Activated naive CD4-positive, alpha-beta T cell treated with anti-CD3 and anti-CD28 coated beads, Interleukin-2, amount 50 U/mL, for 72 hours (primary cell): ENCODE data around the gene PTPN9. TPM values are rescaled to one million over a fixed set of nuclear protein-coding genes. Genes with fewer than 3 reads are reported as not detected.
"Not testable (repeated sequence)": the region's sequence is repeated elsewhere in the genome, so short reads cannot be mapped to it uniquely, and the experiment has no call there.

ENCODE experiments used
- ATAC-seq, 2 donors: fragments of 150-1000 bp; cut with Tn5 transposase; 2 replicates each; pipeline ENCODE4 v1.10.0; 2021; ENCODE audit warnings: mild to moderate bottlenecking in 2 of 2, moderate library complexity in 2 of 2
- DNase-seq, 2 donors: peaks; one replicate each; pipeline ENCODE4 v3.0.0; 2021 to 2022; ENCODE audit warnings: low spot score in 2 of 2
- H3K27ac Mint-ChIP-seq, 2 donors: one replicate each; pipeline ENCODE4 v1.8.0; 2022; ENCODE audit warnings: mild to moderate bottlenecking in 2 of 2, mixed read lengths in 2 of 2
- H3K36me3 Mint-ChIP-seq, 2 donors: one replicate each; pipeline ENCODE4 v1.8.0; 2022; ENCODE audit warnings: mixed read lengths in 2 of 2
- H3K9me3 Mint-ChIP-seq, 2 donors: one replicate each; pipeline ENCODE4 v1.8.0; 2022; ENCODE audit warnings: mixed read lengths in 2 of 2
- total RNA-seq, 2 donors: library from RNA; stranded (reverse); gene quantifications; one replicate each; pipeline ENCODE4 v1.2.3, GENCODE V29; 2022

Gene PTPN9
- total RNA-seq, 2 donors from 2014 or later: 11.6 to 14.4 TPM

DNA sequence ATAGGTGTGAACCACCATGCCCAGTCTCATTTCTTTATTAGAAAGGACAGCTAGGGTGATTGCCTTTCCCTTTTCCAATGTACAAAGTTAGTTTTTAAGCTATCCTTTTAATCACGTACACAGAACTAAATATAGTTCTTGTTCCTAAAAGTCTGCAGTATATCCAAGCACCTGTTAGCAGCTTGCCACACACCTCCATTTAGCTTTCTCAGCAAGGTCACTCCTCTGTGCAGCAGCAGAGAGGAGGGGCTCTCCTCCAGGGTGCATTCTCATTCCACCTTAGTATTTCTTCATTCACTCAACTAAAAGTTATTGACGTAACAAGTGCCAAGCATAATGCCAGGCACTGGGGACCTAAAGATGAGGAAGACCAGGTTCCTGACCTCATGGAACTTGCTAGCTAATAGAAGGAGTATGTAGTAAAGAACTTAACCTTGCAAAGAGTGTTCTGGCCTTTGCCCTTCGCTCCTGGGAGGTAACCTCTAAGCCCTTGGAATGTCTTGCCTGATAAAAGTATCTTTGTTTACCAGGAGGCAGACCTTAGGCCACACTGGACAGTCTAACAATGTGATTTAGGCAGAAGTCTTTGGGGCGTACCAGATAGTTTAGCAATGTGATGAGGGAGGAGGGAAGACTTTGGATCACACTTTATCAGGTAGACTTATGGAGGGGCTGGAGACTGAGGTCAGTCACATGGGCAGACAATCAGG lies 12.7 kb upstream of the PTPN9 start:
- DNase-seq (no peak), ATAC-seq (no peak)
- peak overlapping the region in 1 of 2 donors; percentile 5 for H3K27ac Mint-ChIP-seq
- no peaks in the 10 kb centered on the region for H3K9me3 Mint-ChIP-seq
- peaks cover 7 to 12% of the 10 kb centered on the region in 2 donors for H3K36me3 Mint-ChIP-seq

DNA sequence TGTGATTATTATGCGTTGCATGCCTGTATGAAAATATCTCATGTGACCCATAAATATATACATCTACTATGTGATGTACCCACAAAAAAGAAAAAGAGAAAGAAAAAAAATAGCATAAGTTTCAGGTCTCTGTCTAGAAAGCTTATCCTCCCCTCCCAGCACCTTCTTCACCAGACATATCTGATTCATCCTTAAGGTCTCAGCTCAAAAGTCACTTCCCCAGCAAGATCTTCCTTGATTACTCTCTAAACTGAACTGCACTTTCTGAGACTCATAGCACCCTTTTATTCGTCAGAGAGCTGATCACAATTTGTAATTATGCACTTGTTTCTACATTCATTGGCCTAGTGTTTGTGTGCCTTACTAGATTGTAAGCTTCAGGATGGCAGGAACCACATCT lies 11.1 kb upstream of the PTPN9 start:
- Mint-ChIP-seq H3K36me3 (peaks cover 7 to 11% of the 10 kb centered on the region in 2 donors), H3K27ac (peak overlapping the region in 1 of 2 donors; percentile 5), H3K9me3 (no peaks in the 10 kb centered on the region)
- ATAC-seq (peak; percentile 81 to 83), DNase-seq (no peak)

DNA sequence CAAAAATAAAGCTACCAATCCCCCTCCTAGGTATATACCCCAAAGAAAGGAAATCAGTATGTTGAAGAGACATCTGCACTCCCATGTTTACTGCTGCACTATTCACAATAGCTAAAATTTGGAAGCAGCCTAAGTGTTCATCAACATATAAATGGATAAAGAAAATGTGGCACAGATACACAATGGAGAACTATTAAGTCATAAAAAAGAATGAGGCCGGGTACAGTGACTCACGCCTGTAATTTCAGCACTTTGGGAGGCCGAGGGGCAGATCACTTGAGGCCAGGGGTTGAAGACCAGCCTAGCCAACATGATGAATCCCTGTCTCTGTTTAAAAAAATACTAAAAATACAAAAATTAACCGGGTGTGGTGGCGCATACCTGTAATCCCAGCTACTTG lies 10.0 kb upstream of the PTPN9 start:
- H3K9me3 Mint-ChIP-seq: no peaks in the 10 kb centered on the region
- no peak overlapping the region for H3K27ac Mint-ChIP-seq
- peaks cover 7 to 11% of the 10 kb centered on the region in 2 donors for H3K36me3 Mint-ChIP-seq
- ATAC-seq (no peak), DNase-seq (no peak)

- ATAC-seq: not testable (repeated sequence)
- H3K36me3 Mint-ChIP-seq: peaks cover 7 to 11% of the 10 kb centered on the region in 2 donors
These were observed 7.3 kb upstream of the PTPN9 start for GRCh38 chr15:75586422-75586821.

DNA sequence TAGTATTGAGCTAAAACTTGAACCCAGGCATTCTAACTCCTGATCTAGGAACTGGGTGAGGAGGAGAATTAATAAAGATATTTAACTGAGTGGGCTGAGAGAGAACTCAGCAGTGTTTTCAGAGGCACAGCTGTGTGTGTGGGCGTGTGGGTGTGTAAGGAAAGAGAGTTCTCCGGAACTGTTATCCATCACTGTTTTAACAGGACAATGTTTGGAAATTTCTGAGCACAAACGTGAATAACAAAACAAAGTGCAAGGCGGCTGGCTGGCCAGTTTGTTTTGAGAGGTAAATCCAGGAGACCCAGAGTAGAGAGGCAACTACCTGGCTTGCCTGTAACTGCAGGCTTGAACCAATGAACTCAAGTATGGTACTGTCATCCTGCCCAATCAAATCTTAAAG lies 5.0 kb upstream of the PTPN9 start:
- ATAC-seq (no peak), DNase-seq (no peak)
- no peak overlapping the region for H3K27ac Mint-ChIP-seq
- peaks cover 7 to 11% of the 10 kb centered on the region in 2 donors for H3K36me3 Mint-ChIP-seq
- H3K9me3 Mint-ChIP-seq: no peaks in the 10 kb centered on the region

More at GRCh38 chr15:75586422-75586821, 7.3 kb upstream of the PTPN9 start:
- H3K9me3 Mint-ChIP-seq, H3K27ac Mint-ChIP-seq, DNase-seq: not testable (repeated sequence)

DNA sequence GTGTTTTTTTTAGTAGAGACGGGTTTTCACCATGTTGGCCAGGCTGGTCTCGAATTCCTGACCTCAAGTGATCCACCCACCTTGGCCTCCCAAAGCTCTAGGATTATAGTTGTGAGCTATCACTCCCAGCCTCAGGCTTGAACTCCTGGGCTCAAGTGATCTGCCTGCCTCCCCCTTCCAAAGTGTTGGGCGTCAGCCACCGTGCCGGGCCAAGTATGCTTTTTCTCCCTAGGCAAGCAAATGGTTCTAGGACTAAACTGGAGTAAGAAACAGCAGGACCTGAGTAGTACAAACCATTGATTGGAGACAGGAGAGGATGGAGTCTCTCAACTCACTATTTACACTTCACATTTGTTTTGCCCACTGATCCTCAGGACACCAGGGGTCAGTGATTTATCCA lies 4.6 kb upstream of the PTPN9 start:
- DNase-seq (no peak), ATAC-seq (no peak)
- no peaks in the 10 kb centered on the region for H3K9me3 Mint-ChIP-seq
- H3K27ac Mint-ChIP-seq: no peak overlapping the region
- H3K36me3 Mint-ChIP-seq: peaks cover 7 to 11% of the 10 kb centered on the region in 2 donors

DNA sequence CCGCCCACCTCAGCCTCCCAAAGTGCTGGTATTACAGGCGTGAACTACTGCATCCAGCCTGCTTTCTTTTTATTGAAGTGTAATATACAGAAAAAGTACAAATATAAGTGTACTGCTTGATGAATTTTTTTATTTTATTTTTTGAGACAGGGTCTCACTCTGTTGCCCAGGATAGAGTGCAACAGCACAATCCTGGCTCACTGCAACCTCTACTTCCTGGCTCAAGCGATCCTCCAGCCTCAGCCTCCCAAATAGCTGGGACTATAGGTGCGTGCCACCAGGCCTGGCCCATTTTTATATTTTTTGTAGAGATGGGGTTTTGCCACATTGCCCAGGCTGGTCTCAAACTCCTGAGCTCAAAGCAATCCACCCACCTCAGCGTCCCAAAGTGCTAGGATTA lies 3.8 kb upstream of the PTPN9 start:
- H3K36me3 Mint-ChIP-seq: peaks cover 10 to 14% of the 10 kb centered on the region in 2 donors
- not testable (repeated sequence) for H3K9me3 Mint-ChIP-seq, ATAC-seq, H3K27ac Mint-ChIP-seq, DNase-seq

DNA sequence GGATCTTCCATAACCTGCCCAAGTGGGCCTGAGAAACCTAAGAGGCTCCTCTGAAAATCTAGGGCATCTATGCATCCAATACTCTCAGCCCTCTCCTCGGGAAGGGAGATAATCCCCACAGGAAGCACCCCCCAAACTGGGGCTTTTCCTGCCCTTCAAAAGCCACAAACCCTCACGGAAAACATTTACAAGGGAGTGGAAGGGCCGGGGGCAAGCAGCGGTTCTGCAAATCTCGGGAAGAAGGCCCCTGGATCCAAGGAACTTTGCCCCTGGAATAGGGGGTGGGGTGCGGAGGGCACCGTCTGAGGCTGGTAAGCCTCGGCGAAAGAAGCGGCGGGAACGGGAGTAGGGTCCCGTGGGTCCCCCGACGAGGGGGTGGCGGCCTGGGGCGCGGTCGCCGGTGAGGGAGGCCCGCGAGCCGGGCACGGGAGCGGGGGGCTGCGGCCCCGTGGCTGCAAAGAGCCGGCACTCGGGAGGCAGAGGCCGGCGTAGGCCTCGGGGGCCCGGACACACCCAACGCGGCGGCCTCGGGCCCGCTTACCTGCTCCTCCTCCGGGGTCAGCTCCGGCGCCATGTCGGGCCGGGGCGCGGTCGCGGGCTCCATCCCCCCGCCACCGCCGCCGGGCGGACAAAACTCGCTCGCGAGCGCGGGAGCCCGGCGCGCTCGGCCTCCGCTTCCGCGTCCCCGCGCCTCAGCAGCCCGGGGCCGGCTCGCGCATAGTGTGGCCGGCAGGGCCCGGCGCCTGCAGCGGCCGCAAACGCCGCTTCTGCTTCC lies 755 bp downstream of the PTPN9 start:
- DNase-seq: peak; percentile 36 to 55
- ATAC-seq: peak; percentile 53
- Mint-ChIP-seq H3K9me3 (no peaks in the 10 kb centered on the region), H3K27ac (peak overlapping the region; percentile 93 to 98), H3K36me3 (peaks cover 5 to 6% of the 10 kb centered on the region in 2 donors)

GRCh38 chr15:75577401-75578172 lies 1.5 kb downstream of the PTPN9 start:
- peaks cover 5 to 6% of the 10 kb centered on the region in 2 donors for H3K36me3 Mint-ChIP-seq
- H3K9me3 Mint-ChIP-seq: no peaks in the 10 kb centered on the region
- no peak for ATAC-seq
- DNase-seq: no peak
- H3K27ac Mint-ChIP-seq: peak overlapping the region; percentile 93 to 98

GRCh38 chr15:75573648-75574384 lies 5.3 kb downstream of the PTPN9 start:
- DNase-seq: no peak
- ATAC-seq: no peak
- peaks cover 5 to 12% of the 10 kb centered on the region in 2 donors for H3K36me3 Mint-ChIP-seq
- H3K9me3 Mint-ChIP-seq: no peaks in the 10 kb centered on the region
- peak overlapping the region in 1 of 2 donors; percentile 4 for H3K27ac Mint-ChIP-seq

GRCh38 chr15:75570126-75570845 lies 8.8 kb downstream of the PTPN9 start:
- DNase-seq (no peak), ATAC-seq (no peak)
- H3K36me3 Mint-ChIP-seq: peaks cover 0 to 5% of the 10 kb centered on the region in 2 donors
- H3K9me3 Mint-ChIP-seq: no peaks in the 10 kb centered on the region
- H3K27ac Mint-ChIP-seq: no peak overlapping the region

DNA sequence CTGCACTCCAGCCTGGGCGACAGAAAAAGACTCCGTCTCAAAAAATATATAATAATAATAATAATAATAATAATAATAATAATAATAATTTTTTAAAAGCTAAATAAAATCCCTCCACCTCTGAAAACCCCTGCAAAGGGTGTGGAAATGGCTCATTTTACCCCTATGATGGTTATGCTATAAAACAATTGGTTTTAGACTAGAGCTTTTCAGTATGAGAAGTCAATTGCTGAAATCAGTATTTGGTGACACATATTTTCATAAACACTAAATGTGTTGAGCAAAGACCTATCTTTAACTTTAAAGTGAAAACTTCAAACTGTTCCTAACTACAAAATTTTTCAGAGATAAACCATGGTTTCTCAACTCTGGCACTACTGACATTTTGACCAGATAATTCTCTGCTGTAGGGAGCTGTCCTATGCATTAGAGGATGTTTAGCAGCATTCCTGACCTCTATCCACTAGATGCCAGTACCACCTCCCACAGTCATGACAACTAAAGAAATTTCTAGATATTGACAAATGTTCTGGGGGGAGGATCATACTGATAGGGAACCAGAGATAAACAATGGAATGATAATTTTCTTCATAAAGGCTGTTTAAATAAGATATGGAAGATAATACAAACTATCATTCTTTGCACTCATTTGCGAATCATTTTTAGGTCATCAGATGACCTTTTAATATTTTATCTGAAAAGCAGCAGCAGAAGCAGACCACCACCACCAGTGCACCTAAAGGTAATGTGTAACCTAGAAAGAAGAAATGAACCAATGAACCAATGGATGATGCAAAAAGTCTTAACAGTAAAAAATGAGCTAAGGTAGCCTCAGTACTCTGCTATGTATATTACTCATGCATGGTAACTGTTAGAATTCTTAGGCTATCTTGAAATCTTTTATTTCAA lies 13.8 kb downstream of the PTPN9 start:
- Mint-ChIP-seq H3K36me3 (peaks cover 0 to 5% of the 10 kb centered on the region in 2 donors), H3K27ac (no peak overlapping the region), H3K9me3 (no peaks in the 10 kb centered on the region)
- peak in 1 of 2 donors; percentile 50 for ATAC-seq
- DNase-seq: no peak

GRCh38 chr15:75561888-75562287 lies 17.2 kb downstream of the PTPN9 start:
- H3K27ac Mint-ChIP-seq: no peak overlapping the region
- ATAC-seq: no peak
- DNase-seq: no peak
- no peaks in the 10 kb centered on the region for H3K36me3 Mint-ChIP-seq
- H3K9me3 Mint-ChIP-seq: no peaks in the 10 kb centered on the region

DNA sequence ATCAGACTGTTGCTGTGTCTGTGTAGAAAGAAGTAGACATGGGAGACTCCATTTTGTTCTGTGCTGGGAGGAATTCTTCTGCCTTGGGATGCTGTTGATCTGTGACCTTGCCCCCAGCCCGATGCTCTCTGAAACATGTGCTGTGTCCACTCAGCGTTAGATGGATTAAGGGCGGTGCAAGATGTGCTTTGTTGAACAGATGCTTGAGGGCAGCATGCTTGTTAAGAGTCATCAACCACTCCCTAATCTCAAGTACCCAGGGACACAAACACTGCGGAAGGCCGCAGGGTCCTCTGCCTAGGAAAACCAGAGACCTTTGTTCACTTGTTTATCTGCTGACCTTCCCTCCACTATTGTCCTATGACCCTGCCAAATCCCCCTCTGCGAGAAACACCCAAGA lies 19.8 kb downstream of the PTPN9 start:
- not testable (repeated sequence) for H3K9me3 Mint-ChIP-seq, ATAC-seq, DNase-seq, H3K27ac Mint-ChIP-seq, H3K36me3 Mint-ChIP-seq

GRCh38 chr15:75558955-75559354 lies 20.2 kb downstream of the PTPN9 start:
- H3K9me3 Mint-ChIP-seq, DNase-seq, ATAC-seq, H3K27ac Mint-ChIP-seq, H3K36me3 Mint-ChIP-seq: not testable (repeated sequence)
